Right atrium auricular region (tissue), 2 donors: ENCODE data around the gene MRM3. TPM values are rescaled to one million over a fixed set of nuclear protein-coding genes. Genes with fewer than 3 reads are reported as not detected.

Experiments used
- DNase-seq: peaks from one replicate; pipeline ENCODE4 v3.0.0-alpha.2; 2019; ENCODE audit warnings: low spot score
- H3K27ac ChIP-seq, 2 donors: fragments of 200-600 bp; sonication (generic); 1 replicate in 1 of 2; 2 replicates in 1 of 2; pipeline ENCODE4 v1.5.1; 2016 to 2019
- H3K27me3 ChIP-seq, 2 donors: fragments of 200-600 bp; sonication (generic); one replicate each; pipeline versions ENCODE4 v1.5.1 to v1.6.0; 2017 to 2019
- H3K36me3 ChIP-seq: fragments of 200-600 bp; sonication (generic); one replicate; pipeline ENCODE4 v1.5.1; 2016
- H3K4me1 ChIP-seq, 2 donors: fragments of 200-600 bp; sonication (generic); one replicate each; pipeline versions ENCODE4 v1.5.1 to v1.6.0; 2017 to 2019
- H3K4me3 ChIP-seq, 2 donors: fragments of 200-600 bp; sonication (generic); 1 replicate in 1 of 2; 2 replicates in 1 of 2; pipeline ENCODE4 v1.5.1; 2017 to 2019; ENCODE audit warnings: mild to moderate bottlenecking in 1 of 2, moderate library complexity in 1 of 2
- H3K9me3 ChIP-seq, 2 donors: fragments of 200-600 bp; sonication (generic); one replicate each; pipeline ENCODE4 v1.5.1; 2019
- CTCF ChIP-seq, 2 donors: fragments of 200-600 bp; sonication (generic); IDR thresholded peaks; one replicate each; pipeline ENCODE4 v1.5.1; 2019; ENCODE audit warnings: antibody characterized with exemption in 2 of 2
- total RNA-seq, 2 donors: library from RNA; depleted of rRNA; stranded (reverse); fragments of >200 nt; gene quantifications; one replicate each; pipeline ENCODE4 v1.1.0, GENCODE V29; 2016

The MRM3 gene
- total RNA-seq, 2 donors from 2014 or later = 15.4 to 21.8 TPM

DNA sequence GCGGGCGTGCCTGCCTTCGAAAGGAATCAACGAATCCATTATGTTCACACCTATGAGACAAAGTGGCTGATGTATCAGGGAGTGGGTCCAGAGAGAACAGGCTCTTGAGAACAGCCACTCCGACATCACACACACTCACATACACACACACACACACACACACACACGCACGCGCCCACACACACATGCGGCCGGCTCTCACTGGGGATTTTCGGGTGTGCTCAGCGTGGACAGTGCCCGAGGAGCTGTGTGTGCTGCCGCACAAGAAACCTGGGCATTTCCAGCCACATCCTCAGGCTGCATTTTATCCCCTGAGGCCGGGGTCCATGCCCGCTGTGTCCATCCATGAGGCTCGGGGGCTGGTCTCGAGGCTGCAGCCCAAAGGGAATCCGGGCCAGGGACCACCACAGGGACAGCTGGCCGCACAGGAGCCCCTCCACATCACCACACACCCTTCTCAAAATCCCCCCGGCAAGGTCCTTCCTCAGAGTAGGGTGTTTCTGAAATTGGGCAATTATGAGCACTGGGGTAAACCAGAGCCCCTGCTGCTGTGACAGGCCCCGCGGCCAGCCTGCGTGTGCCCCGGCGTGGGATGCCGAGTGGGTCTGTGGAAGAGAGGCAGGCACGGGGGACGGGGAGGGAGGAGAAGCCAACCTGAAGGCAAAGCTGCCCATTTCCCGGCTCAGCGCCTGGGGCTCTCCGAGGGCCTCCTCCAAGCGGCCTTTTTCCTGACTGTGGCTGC lies 24.8 kb downstream of the MRM3 start:
- TF ChIP-seq CTCF (IDR thresholded peaks at IDR 0.05) = no peak
- DNase-seq = no peak
- Histone ChIP-seq H3K4me1 (no peaks in the 10 kb centered on the region), H3K27ac (no peak overlapping the region), H3K27me3 (no peaks in the 10 kb centered on the region), H3K4me3 (no peak overlapping the region), H3K36me3 (no peaks in the 10 kb centered on the region), H3K9me3 (no peaks in the 10 kb centered on the region)

- Histone ChIP-seq H3K4me1 (no peaks in the 10 kb centered on the region), H3K27me3 (no peaks in the 10 kb centered on the region), H3K27ac (no peak overlapping the region), H3K36me3 (no peaks in the 10 kb centered on the region), H3K4me3 (no peak overlapping the region), H3K9me3 (no peaks in the 10 kb centered on the region)
- TF ChIP-seq CTCF (IDR thresholded peaks at IDR 0.05) = no peak
- no peak for DNase-seq
These were observed 25.6 kb downstream of the MRM3 start for GRCh38 chr17:807523-808294.

DNA sequence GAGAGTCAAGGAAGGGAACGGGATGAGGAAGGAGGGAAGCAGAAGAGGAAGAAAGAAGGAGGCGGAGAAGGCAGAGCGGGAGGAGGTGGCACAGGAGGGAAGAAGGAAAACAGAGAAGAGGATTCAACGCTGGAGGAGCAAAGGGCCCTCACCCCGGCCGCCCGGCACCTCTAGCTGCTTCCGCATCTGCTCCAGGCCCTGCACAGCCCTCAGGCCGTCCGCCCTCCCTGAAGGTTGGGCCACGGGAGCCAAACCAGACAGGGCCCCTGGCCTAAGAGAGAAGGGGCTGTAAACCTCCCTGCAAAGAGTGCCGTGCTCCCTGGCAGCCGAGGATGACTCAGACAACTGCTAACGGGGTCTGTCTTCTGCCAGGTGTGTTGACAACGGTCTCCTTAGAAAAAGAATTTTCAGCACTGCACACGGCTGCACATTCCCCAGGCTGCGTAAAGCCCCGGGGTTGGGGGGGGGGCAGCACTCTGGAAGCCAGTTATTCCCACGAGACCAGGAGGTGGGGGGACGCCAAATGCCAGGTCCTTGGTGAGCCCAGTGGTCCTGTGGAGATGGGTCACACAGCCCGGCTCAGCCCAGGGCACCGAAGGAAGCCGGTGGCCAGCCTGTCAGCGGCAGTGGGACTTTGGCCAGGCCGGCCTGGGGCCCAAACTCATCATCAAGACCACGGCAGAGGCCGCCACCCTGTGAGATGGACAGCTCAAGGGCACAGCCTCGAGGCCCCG lies 29.1 kb downstream of the MRM3 start:
- no peak for TF ChIP-seq CTCF (IDR thresholded peaks at IDR 0.05)
- Histone ChIP-seq H3K27ac (no peak overlapping the region), H3K9me3 (no peaks in the 10 kb centered on the region), H3K36me3 (no peaks in the 10 kb centered on the region), H3K4me1 (no peaks in the 10 kb centered on the region), H3K27me3 (no peaks in the 10 kb centered on the region), H3K4me3 (no peak overlapping the region)
- no peak for DNase-seq

GRCh38 chr17:812638-813204 lies 30.6 kb downstream of the MRM3 start:
- TF ChIP-seq CTCF (IDR thresholded peaks at IDR 0.05) = no peak
- H3K4me3 ChIP-seq = no peak overlapping the region
- H3K27ac ChIP-seq = no peak overlapping the region
- no peaks in the 10 kb centered on the region for H3K27me3 ChIP-seq
- DNase-seq = no peak
- no peaks in the 10 kb centered on the region for H3K4me1 ChIP-seq
- H3K9me3 ChIP-seq = no peaks in the 10 kb centered on the region
- H3K36me3 ChIP-seq = no peaks in the 10 kb centered on the region

DNA sequence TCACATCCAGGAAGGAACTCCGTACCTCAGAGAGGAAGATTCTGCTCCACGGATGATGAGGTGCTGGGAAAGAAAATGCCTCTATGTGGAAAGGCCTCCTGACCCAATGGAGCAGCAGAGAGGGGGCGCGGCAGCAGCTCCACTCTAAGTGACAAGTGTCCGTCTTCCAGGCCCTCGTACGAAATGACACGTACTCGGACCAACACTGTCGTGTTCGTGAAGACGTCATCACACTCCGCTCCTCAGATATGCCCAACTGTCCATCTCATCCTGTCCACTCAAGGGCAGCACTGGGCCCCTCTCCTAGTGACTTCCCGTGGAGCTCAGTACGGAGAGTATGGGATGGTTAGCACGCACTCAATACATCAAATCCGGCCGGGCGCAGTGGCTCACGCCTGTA lies 32.2 kb downstream of the MRM3 start:
- Histone ChIP-seq H3K36me3 (no peaks in the 10 kb centered on the region), H3K4me1 (no peaks in the 10 kb centered on the region), H3K9me3 (no peaks in the 10 kb centered on the region), H3K4me3 (no peak overlapping the region), H3K27ac (no peak overlapping the region), H3K27me3 (no peaks in the 10 kb centered on the region)
- no peak for TF ChIP-seq CTCF (IDR thresholded peaks at IDR 0.05)
- no peak for DNase-seq
